GM23338 (cell line): ENCODE measurements around the gene ATAD3B.

ENCODE experiments used
- CREB1 ChIP-seq: fragments of 250-450 bp; sonication (Bioruptor Pico); IDR thresholded peaks from 2 replicates; pipeline ENCODE4 v1.5.0; 2020; ENCODE audit warnings: low read depth, mild to moderate bottlenecking, moderate library complexity
- EZH2 ChIP-seq: fragments of 200-600 bp; sonication (generic); IDR thresholded peaks from one replicate; pipeline ENCODE4 v1.8.0; 2017; ENCODE audit warnings: antibody characterized with exemption, mild to moderate bottlenecking, low read depth; ENCODE audit not compliant: unreplicated experiment
- EZH2phosphoT487 ChIP-seq: fragments of 200-600 bp; sonication (generic); IDR thresholded peaks from one replicate; pipeline ENCODE4 v1.8.1; 2018; ENCODE audit warnings: antibody characterized with exemption; ENCODE audit not compliant: unreplicated experiment
- JUNB ChIP-seq: IDR thresholded peaks from one replicate; pipeline ENCODE4 v1.6.1; 2016; ENCODE audit warnings: antibody characterized with exemption; ENCODE audit not compliant: unreplicated experiment
- NANOG ChIP-seq: IDR thresholded peaks from 2 replicates; pipeline ENCODE4 v1.6.1; 2016; ENCODE audit warnings: antibody characterized with exemption, borderline replicate concordance
- POLR2AphosphoS5 ChIP-seq: IDR thresholded peaks from 2 replicates; pipeline ENCODE4 v1.6.1; 2016; ENCODE audit warnings: antibody characterized with exemption, low read depth
- STAT1 ChIP-seq: IDR thresholded peaks from one replicate; pipeline ENCODE4 v1.6.1; 2016; ENCODE audit warnings: antibody characterized with exemption; ENCODE audit not compliant: unreplicated experiment
- ZNF331 ChIP-seq: fragments of 250-450 bp; sonication (Bioruptor Pico); IDR thresholded peaks from 2 replicates; pipeline ENCODE4 v1.5.0; 2020; ENCODE audit warnings: low read depth, mild to moderate bottlenecking, moderate library complexity
- TF ChIP-seq, protein P1 (sequence below), 2 experiments: fragments of 200-600 bp in 1 of 2; sonication (generic) in 1 of 2; conservative IDR thresholded peaks; 2 replicates each; pipeline versions ENCODE4 v1.5.1 to v1.6.1; 2016 to 2017; ENCODE audit warnings: antibody characterized with exemption in 2 of 2, low read depth in 2 of 2, mild to moderate bottlenecking in 2 of 2, moderate library complexity in 1 of 2
- TF ChIP-seq, protein P2 (sequence below): IDR thresholded peaks from one replicate; pipeline ENCODE4 v1.6.1; 2018; ENCODE audit warnings: antibody characterized with exemption; ENCODE audit not compliant: unreplicated experiment

DNA sequence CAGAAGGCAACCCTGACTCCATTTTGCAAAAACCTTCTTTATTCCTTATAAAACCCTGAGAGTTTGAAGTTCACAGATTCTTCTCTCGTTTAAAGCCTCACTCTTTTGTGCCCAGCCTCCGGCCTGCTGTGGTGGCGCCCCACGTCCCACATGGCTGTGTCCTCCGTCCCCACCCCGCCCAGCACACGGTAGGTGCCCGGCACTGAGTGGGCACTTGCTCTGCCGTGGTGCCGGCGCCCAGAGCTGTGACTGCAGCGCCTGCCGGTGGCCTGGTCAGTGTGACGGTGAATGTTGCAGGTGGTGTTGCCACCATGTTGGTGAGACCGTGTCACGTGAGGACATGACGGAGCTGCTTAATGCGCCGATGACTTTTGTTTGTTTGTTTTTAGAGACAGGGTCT lies 49.8 kb downstream of the ATAD3B start:
- TF ChIP-seq EZH2phosphoT487 (no peak), JUNB (no peak), POLR2AphosphoS5 (no peak), EZH2 (no peak), STAT1 (no peak), CREB1 (CRISPR knock-in tag) (no peak), ZNF331 (CRISPR knock-in tag) (no peak), NANOG (no peak)
- TF ChIP-seq, protein P1, sequence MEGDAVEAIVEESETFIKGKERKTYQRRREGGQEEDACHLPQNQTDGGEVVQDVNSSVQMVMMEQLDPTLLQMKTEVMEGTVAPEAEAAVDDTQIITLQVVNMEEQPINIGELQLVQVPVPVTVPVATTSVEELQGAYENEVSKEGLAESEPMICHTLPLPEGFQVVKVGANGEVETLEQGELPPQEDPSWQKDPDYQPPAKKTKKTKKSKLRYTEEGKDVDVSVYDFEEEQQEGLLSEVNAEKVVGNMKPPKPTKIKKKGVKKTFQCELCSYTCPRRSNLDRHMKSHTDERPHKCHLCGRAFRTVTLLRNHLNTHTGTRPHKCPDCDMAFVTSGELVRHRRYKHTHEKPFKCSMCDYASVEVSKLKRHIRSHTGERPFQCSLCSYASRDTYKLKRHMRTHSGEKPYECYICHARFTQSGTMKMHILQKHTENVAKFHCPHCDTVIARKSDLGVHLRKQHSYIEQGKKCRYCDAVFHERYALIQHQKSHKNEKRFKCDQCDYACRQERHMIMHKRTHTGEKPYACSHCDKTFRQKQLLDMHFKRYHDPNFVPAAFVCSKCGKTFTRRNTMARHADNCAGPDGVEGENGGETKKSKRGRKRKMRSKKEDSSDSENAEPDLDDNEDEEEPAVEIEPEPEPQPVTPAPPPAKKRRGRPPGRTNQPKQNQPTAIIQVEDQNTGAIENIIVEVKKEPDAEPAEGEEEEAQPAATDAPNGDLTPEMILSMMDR (conservative IDR thresholded peaks at IDR 0.05; ENCODE audit: low read depth in 2 of 2) = no peak
- TF ChIP-seq, protein P2, sequence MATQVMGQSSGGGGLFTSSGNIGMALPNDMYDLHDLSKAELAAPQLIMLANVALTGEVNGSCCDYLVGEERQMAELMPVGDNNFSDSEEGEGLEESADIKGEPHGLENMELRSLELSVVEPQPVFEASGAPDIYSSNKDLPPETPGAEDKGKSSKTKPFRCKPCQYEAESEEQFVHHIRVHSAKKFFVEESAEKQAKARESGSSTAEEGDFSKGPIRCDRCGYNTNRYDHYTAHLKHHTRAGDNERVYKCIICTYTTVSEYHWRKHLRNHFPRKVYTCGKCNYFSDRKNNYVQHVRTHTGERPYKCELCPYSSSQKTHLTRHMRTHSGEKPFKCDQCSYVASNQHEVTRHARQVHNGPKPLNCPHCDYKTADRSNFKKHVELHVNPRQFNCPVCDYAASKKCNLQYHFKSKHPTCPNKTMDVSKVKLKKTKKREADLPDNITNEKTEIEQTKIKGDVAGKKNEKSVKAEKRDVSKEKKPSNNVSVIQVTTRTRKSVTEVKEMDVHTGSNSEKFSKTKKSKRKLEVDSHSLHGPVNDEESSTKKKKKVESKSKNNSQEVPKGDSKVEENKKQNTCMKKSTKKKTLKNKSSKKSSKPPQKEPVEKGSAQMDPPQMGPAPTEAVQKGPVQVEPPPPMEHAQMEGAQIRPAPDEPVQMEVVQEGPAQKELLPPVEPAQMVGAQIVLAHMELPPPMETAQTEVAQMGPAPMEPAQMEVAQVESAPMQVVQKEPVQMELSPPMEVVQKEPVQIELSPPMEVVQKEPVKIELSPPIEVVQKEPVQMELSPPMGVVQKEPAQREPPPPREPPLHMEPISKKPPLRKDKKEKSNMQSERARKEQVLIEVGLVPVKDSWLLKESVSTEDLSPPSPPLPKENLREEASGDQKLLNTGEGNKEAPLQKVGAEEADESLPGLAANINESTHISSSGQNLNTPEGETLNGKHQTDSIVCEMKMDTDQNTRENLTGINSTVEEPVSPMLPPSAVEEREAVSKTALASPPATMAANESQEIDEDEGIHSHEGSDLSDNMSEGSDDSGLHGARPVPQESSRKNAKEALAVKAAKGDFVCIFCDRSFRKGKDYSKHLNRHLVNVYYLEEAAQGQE = no peak
